Activated CD4-positive, alpha-beta T cell treated with anti-CD3 and anti-CD28 coated beads for 1 hour (primary cell): ENCODE results near the gene ELP4.
"Not testable (repeated sequence)": the region's sequence is repeated elsewhere in the genome, so short reads cannot be mapped to it uniquely, and the experiment has no call there.

Experiments used
- DNase-seq: peaks from one replicate; pipeline ENCODE4 v3.0.0-alpha.2; 2020

Gene ELP4

GRCh38 chr11:31649129-31649966 lies 139.8 kb downstream of the ELP4 start:
- DNase-seq = no peak

GRCh38 chr11:31651208-31651607 lies 141.6 kb downstream of the ELP4 start:
- DNase-seq = no peak

- no peak for DNase-seq
Measured at GRCh38 chr11:31651822-31652221, 142.3 kb downstream of the ELP4 start.

- no peak for DNase-seq
Measured at GRCh38 chr11:31652528-31652927, 143.0 kb downstream of the ELP4 start.

GRCh38 chr11:31655483-31655882 lies 145.9 kb downstream of the ELP4 start:
- no peak for DNase-seq

GRCh38 chr11:31656051-31656450 lies 146.5 kb downstream of the ELP4 start:
- no peak for DNase-seq

- no peak for DNase-seq
Measured at GRCh38 chr11:31657091-31657490, 147.5 kb downstream of the ELP4 start.

GRCh38 chr11:31664129-31664528 lies 154.6 kb downstream of the ELP4 start:
- no peak for DNase-seq

- DNase-seq = no peak
Measured at GRCh38 chr11:31664954-31665353, 155.4 kb downstream of the ELP4 start.

GRCh38 chr11:31671681-31672080 lies 162.1 kb downstream of the ELP4 start:
- DNase-seq = no peak

- not testable (repeated sequence) for DNase-seq
Measured at GRCh38 chr11:31673108-31673507, 163.5 kb downstream of the ELP4 start.

GRCh38 chr11:31676280-31676982 lies 166.9 kb downstream of the ELP4 start:
- no peak for DNase-seq

- DNase-seq = no peak
Measured at GRCh38 chr11:31680770-31681169, 171.2 kb downstream of the ELP4 start.

- DNase-seq = no peak
Measured at GRCh38 chr11:31687256-31687655, 177.7 kb downstream of the ELP4 start.

- DNase-seq = no peak
Measured at GRCh38 chr11:31687861-31688260, 178.3 kb downstream of the ELP4 start.

GRCh38 chr11:31689559-31689958 lies 180.0 kb downstream of the ELP4 start:
- no peak for DNase-seq

- no peak for DNase-seq
Measured at GRCh38 chr11:31690041-31690440, 180.5 kb downstream of the ELP4 start.

GRCh38 chr11:31690516-31690915 lies 180.9 kb downstream of the ELP4 start:
- no peak for DNase-seq

- DNase-seq = no peak
Measured at GRCh38 chr11:31692466-31692865, 182.9 kb downstream of the ELP4 start.

GRCh38 chr11:31697049-31697448 lies 187.5 kb downstream of the ELP4 start:
- DNase-seq = not testable (repeated sequence)

GRCh38 chr11:31699066-31699465 lies 189.5 kb downstream of the ELP4 start:
- DNase-seq = no peak

- no peak for DNase-seq
Measured at GRCh38 chr11:31702966-31703365, 193.4 kb downstream of the ELP4 start.

GRCh38 chr11:31706357-31706756 lies 196.8 kb downstream of the ELP4 start:
- DNase-seq = no peak

GRCh38 chr11:31711137-31711536 lies 201.6 kb downstream of the ELP4 start:
- DNase-seq = no peak
